HG03457 (cell line): ENCODE data around the gene DOCK10.

Experiments used
- ATAC-seq: cut with Tn5 transposase; IDR thresholded peaks from one replicate; pipeline ENCODE4 v1.9.1; 2021; ENCODE audit warnings: moderate number of reproducible peaks; ENCODE audit not compliant: unreplicated experiment

DOCK10 gene

GRCh38 chr2:224736227-224736626 lies 306.0 kb downstream of the DOCK10 start:
- no peak for ATAC-seq

- ATAC-seq = no peak
These were observed 307.3 kb downstream of the DOCK10 start for GRCh38 chr2:224734949-224735348.

- ATAC-seq = no peak
These were observed 310.6 kb downstream of the DOCK10 start for GRCh38 chr2:224731665-224732064.

GRCh38 chr2:224729435-224729834 lies 312.8 kb downstream of the DOCK10 start:
- ATAC-seq = no peak

GRCh38 chr2:224724331-224724730 lies 317.9 kb downstream of the DOCK10 start:
- ATAC-seq = no peak

- no peak for ATAC-seq
These were observed 318.6 kb downstream of the DOCK10 start for GRCh38 chr2:224723586-224724217.

- ATAC-seq = no peak
These were observed 319.5 kb downstream of the DOCK10 start for GRCh38 chr2:224722770-224723169.

GRCh38 chr2:224722250-224722649 lies 320.0 kb downstream of the DOCK10 start:
- ATAC-seq = no peak

- no peak for ATAC-seq
These were observed 325.3 kb downstream of the DOCK10 start for GRCh38 chr2:224716921-224717320.

GRCh38 chr2:224716201-224716600 lies 326.1 kb downstream of the DOCK10 start, which contains the start of gene CCDC195:
CCDC195 (minus strand) TSS chr2:224716365; CDS start chr2:224716365, 0 bp downstream.
- no peak for ATAC-seq
